Astrocyte of the cerebellum (primary cell): Measurements from ENCODE around the gene CRYBB2.
"Not testable (repeated sequence)": the region's sequence is repeated elsewhere in the genome, so short reads cannot be mapped to it uniquely, and the experiment has no call there.

Experiments used
- DNase-seq: peaks from one replicate; pipeline ENCODE4 v3.0.0-alpha.2; 2011; ENCODE audit warnings: low read depth
- H3K4me3 ChIP-seq: 2 replicates; pipeline ENCODE4 v1.5.1; 2011; ENCODE audit warnings: mild to moderate bottlenecking, low read depth, low read length, moderate library complexity
- in situ Hi-C: cut with HindIII; loops from 2 replicates; pipeline ENCODE4 v1.10.0; 2017; ENCODE audit warnings: low sequenced_read_pairs
- TF ChIP-seq, protein P1 (sequence below): IDR thresholded peaks from 2 replicates; pipeline ENCODE4 v1.5.1; 2012; ENCODE audit warnings: low read length, low read depth, moderate library complexity, mild to moderate bottlenecking; ENCODE audit errors: missing control alignments

The CRYBB2 gene

DNA sequence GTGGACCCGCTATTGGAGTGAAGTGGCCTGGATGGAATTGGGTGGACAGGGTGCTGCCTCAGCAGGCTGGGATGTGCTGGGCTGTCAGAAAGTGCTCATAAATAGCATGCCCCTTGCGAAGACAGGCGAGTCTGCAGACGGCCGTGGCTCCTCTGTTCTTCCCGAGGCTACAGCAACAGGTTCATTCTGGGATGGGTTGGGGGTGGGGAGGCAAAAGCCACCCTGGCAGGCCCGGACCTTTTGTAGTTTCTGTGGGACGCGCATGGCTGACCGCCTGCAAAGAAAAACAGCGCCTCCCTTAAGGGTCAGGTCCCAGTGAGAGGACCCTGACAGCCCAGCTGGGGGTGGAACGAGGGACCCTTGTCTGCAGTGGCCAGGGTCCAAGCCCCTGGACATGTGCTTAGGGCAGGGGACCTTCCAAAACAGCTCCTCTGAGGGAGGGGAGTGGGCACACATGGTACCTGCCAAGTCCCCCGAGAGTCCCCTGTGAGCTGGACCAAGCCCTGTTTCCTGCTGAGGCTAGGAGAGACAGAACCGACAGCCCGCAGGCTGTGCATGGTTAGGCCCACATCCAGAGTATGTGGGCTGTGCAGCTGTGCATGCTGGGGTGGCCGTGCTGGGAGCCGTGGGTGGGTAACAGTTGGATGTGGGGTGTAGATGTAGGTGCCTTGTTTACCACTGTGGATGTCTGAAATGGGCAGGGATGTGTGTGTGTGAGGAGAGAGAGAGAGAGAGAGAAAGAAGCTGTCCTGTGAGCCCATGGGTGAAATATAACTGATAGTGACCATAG is 19.5 kb upstream of the CRYBB2 start, which contains the start of gene CRYBB3:
Gene CRYBB3 (plus strand): TSS at position 128 of the 790 bp plus-strand sequence. CDS start 1,539 bp downstream, outside the sequence.
- TF ChIP-seq, protein P1, sequence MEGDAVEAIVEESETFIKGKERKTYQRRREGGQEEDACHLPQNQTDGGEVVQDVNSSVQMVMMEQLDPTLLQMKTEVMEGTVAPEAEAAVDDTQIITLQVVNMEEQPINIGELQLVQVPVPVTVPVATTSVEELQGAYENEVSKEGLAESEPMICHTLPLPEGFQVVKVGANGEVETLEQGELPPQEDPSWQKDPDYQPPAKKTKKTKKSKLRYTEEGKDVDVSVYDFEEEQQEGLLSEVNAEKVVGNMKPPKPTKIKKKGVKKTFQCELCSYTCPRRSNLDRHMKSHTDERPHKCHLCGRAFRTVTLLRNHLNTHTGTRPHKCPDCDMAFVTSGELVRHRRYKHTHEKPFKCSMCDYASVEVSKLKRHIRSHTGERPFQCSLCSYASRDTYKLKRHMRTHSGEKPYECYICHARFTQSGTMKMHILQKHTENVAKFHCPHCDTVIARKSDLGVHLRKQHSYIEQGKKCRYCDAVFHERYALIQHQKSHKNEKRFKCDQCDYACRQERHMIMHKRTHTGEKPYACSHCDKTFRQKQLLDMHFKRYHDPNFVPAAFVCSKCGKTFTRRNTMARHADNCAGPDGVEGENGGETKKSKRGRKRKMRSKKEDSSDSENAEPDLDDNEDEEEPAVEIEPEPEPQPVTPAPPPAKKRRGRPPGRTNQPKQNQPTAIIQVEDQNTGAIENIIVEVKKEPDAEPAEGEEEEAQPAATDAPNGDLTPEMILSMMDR = no peak
- in situ Hi-C loops = no loop called here

DNA sequence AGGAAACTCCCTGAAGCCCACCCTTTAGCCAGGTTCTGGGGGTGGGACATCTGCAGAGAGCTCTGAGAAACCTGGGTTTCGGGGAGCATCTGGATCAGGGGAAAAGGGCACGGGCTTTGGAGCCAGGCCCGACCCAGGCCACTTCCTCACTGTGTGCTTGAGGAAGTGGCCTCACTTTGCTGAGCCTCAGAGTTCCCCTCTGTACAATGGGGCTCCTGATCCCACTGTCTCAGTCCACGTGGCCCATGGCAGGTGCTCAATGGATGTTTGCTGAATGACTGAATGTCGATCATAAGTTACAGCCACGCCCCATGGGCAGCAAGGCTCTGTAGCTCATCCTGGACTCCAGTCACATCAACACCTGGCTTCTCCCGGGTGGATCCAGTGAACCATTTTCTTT is 18.5 kb upstream of the CRYBB2 start:
- TF ChIP-seq, protein P1 = no peak
- no peak overlapping the region for H3K4me3 ChIP-seq
- in situ Hi-C loops = no loop called here
- no peak for DNase-seq

More for the DNA sequence above, 19.5 kb upstream of the CRYBB2 start, which contains the start of gene CRYBB3:
- H3K4me3 ChIP-seq = no peak within 1 kb of the TSS
- DNase-seq = no peak

DNA sequence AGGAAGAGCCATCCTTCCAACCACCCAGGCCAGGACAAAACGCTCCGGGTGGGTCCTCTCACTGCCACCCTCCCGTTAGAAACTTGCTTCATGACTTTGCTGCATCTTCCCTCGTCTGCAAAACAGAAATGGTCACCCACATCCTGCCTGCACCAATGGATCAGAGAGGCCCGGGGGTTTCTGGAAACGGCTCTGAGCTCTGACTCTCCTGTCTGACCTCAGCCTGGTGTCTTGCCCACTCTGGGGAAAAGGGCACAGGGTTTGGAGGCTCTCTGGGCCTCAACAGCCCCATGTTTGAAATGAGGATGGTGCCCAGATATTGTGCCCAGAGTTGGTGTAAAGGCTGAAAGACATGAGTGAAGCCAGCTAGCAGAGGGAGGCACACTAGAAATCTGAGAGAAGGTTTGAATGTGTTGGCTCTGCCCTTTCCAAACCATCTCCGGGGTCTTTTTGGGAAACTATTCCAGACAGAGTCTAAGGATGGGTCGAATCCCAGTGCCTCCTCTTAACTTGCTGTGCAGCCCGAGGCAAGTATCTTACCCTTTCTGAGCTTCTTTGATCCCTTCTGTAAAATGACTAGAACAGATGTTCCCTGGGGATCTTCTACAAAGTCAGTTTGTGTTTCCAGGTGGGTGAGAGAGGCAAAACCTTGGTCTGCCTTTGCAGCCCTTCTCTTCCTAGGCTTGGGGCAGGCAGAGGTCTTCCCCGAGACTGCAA is 17.7 kb upstream of the CRYBB2 start:
- TF ChIP-seq, protein P1 = no peak
- DNase-seq = no peak
- in situ Hi-C loops = no loop called here
- H3K4me3 ChIP-seq = no peak overlapping the region

DNA sequence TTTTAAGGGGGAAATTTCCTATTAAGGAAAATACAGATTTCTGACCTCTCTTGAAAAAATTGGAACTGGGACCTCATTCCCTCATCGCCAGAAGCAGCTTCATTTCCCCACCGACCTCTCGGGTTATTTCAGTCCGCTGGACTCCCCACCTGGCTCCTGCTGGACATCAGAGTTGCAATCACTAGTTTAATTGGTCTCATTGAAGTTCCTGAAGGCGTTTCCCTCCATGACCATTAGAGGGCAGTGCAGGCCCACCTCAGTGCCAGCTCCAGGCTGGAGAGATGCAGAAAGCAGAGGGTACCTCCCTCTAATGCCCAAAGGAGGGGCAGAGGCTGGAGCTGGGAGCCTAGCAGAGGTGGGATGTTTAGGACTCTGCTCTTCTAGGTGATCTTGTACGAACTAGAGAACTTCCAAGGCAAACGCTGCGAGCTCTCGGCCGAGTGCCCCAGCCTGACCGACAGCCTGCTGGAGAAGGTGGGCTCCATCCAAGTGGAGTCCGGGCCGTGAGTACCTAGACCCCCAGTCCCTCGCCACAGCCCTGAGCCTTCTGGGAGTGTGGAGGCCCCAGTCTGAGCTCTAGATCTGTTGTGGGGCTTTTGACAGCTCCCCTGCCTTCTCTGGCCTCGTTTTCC is 17.0 kb upstream of the CRYBB2 start:
- TF ChIP-seq, protein P1 = peak; percentile 97
- H3K4me3 ChIP-seq = no peak overlapping the region
- in situ Hi-C loops = no loop called here
- DNase-seq = peak; percentile 22

DNA sequence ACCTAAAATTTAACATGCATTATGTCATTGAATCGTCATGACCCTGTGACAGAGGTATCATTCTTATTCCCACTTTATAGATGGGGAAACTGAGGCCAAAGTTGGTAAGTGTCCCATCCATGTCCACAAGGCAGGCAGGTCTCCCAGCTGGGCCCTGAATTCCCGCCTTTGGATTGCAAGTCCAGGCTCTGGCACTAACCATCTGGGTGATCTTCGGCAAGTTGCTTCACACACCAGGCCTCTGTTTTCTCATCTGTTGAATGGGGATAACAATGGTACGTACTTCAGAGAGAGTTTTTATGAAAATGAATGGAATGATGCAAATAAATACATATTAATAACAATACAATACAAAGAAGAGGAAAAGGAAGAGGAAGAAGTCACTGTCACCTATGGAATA is 16.4 kb upstream of the CRYBB2 start:
- TF ChIP-seq, protein P1 = no peak
- no peak overlapping the region for H3K4me3 ChIP-seq
- in situ Hi-C loops = no loop called here
- no peak for DNase-seq

DNA sequence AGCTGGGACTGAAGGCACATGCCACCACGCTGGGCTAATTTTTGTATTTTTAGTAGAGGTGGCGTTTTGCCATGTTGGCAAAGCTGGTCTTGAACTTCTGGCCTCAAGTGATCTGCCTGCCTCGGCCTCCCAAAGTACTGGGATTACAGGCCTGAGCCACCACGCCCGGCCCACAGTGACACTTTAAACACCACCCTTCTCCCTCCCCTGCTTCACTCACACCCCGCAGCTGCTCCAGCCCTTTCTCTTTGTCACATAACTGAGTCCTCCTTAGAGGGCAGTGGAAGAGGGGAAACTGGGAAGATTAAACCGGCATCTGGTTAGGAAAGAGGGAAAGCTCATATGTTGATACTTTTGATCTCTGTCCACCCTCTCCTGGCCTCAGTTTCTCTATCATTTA is 14.9 kb upstream of the CRYBB2 start:
- in situ Hi-C loops, DNase-seq, H3K4me3 ChIP-seq: not testable (repeated sequence)

DNA sequence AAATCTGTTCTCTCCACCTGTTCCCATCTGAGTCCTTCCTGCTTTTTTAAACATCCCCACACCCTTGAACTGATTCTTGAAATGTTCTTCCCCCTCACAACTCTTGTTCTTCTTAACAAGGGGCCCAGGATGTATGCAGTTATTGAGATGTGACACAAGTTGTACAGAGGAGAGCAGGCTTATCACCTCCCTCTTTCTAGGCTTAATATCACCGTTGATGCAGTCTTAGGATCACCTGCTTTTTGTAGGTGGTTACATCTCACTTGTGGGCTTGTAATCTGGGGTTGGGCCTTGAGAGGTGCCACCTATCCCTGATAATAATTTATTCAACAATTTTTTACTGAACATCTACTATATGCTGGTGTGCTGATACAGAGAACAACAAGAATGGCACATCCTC is 13.6 kb upstream of the CRYBB2 start:
- in situ Hi-C loops = no loop called here
- no peak overlapping the region for H3K4me3 ChIP-seq
- no peak for DNase-seq
- TF ChIP-seq, protein P1 = no peak
